SU-DHL-6 (cell line): ENCODE results near the gene UPK1A.
A peak's percentile ranks its signal among the peaks of the same experiment; 100 is the strongest.

Experiments
- H2AFZ ChIP-seq: fragments of 200-600 bp; sonication (generic); 2 replicates; pipeline ENCODE4 v1.6.1; 2014; ENCODE audit warnings: low read depth, mild to moderate bottlenecking, moderate library complexity, mixed read lengths, antibody characterized with exemption, low read length; ENCODE audit not compliant: severe bottlenecking
- H3F3A ChIP-seq: fragments of 200-600 bp; shearing (Covaris generic); 2 replicates; pipeline ENCODE4 v1.6.0; 2016; ENCODE audit warnings: antibody characterized with exemption, mild to moderate bottlenecking; ENCODE audit not compliant: insufficient read depth
- H3K27ac ChIP-seq: fragments of 200-600 bp; sonication (generic); 2 replicates; pipeline ENCODE4 v1.5.1; 2016; ENCODE audit warnings: low read depth, mild to moderate bottlenecking, low read length, moderate library complexity, mixed read lengths
- H3K27me3 ChIP-seq: fragments of 200-600 bp; sonication (generic), shearing (Covaris generic); 2 replicates; pipeline ENCODE4 v1.6.0; 2014; ENCODE audit warnings: mild to moderate bottlenecking, low read length
- H3K36me3 ChIP-seq: fragments of 200-600 bp; sonication (generic); 2 replicates; pipeline ENCODE4 v1.6.1; 2014; ENCODE audit warnings: mild to moderate bottlenecking, low read length, mixed read lengths
- H3K4me2 ChIP-seq: fragments of 300-600, 200-600 bp; shearing (Covaris generic), sonication (generic); 2 replicates; pipeline ENCODE4 v1.6.0; 2014; ENCODE audit warnings: low read length, low read depth, mild to moderate bottlenecking; ENCODE audit not compliant: poor library complexity, severe bottlenecking
- H3K4me3 ChIP-seq: fragments of 200-600 bp; sonication (generic); 2 replicates; pipeline ENCODE4 v1.5.1; 2014; ENCODE audit warnings: antibody characterized with exemption, low read length, mild to moderate bottlenecking, mixed read lengths; ENCODE audit not compliant: insufficient read depth, poor library complexity, severe bottlenecking
- H3K79me2 ChIP-seq: fragments of 200-600 bp; sonication (generic); 2 replicates; pipeline ENCODE4 v1.6.1; 2014; ENCODE audit warnings: mild to moderate bottlenecking, low read length, moderate library complexity; ENCODE audit not compliant: insufficient read depth
- H3K9ac ChIP-seq: fragments of 200-600 bp; sonication (generic); 2 replicates; pipeline ENCODE4 v1.7.0; 2014; ENCODE audit warnings: mild to moderate bottlenecking, low read length
- H3K9me2 ChIP-seq: fragments of 200-600 bp; sonication (generic); replicated peaks from 2 replicates; pipeline ENCODE4 v1.6.1; 2014; ENCODE audit warnings: low read length; ENCODE audit not compliant: insufficient read depth
- H3K9me3 ChIP-seq: fragments of 200-600 bp; sonication (generic); 2 replicates; pipeline ENCODE4 v1.6.1; 2014; ENCODE audit warnings: low read length, mixed read lengths; ENCODE audit not compliant: insufficient read depth
- H4K20me1 ChIP-seq: fragments of 200-600 bp; sonication (generic); 2 replicates; pipeline ENCODE4 v1.6.1; 2014; ENCODE audit warnings: low read depth, mild to moderate bottlenecking, antibody characterized with exemption, low read length, moderate library complexity, mixed read lengths
- EZH2phosphoT487 ChIP-seq: fragments of 200-600 bp; sonication (generic), shearing (Covaris generic); conservative IDR thresholded peaks from 2 replicates; pipeline ENCODE4 v1.6.1; 2018; ENCODE audit warnings: mild to moderate bottlenecking, antibody characterized with exemption, low read length, moderate library complexity, mixed read lengths
- TF ChIP-seq, protein P1 (sequence below): fragments of 200-600 bp; sonication (generic); IDR thresholded peaks from one replicate; pipeline ENCODE4 v1.5.1; 2017; ENCODE audit warnings: antibody characterized with exemption, mild to moderate bottlenecking, low read length, moderate library complexity; ENCODE audit not compliant: insufficient read depth, poor library complexity, severe bottlenecking

UPK1A gene

DNA sequence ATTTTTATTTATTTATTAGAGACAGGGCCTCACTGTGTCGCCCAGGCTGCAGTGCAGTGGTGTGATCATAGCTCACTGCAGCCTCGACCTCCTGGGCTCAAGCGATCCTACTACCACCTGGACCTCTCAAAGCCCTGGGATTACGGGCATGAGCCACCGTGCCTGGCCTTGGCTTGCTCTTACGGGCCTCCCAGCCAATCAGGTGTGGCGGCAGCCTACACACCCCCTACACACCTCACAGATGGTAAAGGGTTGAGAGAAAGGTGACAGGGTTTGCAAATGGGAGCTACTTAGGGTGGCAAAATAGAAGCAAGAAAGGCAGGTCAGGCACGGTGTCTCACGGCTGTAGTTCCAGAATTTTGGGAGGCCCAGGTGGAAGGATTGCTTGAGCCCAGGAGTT, 37.0 kb downstream of the UPK1A start:
- no peaks in the 10 kb centered on the region for H3K9me2 ChIP-seq
- H3F3A ChIP-seq, result no peaks in the 10 kb centered on the region
- no peak overlapping the region for H3K9ac ChIP-seq
- TF ChIP-seq, protein P1, sequence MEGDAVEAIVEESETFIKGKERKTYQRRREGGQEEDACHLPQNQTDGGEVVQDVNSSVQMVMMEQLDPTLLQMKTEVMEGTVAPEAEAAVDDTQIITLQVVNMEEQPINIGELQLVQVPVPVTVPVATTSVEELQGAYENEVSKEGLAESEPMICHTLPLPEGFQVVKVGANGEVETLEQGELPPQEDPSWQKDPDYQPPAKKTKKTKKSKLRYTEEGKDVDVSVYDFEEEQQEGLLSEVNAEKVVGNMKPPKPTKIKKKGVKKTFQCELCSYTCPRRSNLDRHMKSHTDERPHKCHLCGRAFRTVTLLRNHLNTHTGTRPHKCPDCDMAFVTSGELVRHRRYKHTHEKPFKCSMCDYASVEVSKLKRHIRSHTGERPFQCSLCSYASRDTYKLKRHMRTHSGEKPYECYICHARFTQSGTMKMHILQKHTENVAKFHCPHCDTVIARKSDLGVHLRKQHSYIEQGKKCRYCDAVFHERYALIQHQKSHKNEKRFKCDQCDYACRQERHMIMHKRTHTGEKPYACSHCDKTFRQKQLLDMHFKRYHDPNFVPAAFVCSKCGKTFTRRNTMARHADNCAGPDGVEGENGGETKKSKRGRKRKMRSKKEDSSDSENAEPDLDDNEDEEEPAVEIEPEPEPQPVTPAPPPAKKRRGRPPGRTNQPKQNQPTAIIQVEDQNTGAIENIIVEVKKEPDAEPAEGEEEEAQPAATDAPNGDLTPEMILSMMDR, result no peak
- no peak for TF ChIP-seq EZH2phosphoT487
- H3K27ac ChIP-seq, result no peak overlapping the region
- no peaks in the 10 kb centered on the region for H4K20me1 ChIP-seq
- no peaks in the 10 kb centered on the region for H3K9me3 ChIP-seq
- H3K4me3 ChIP-seq, result no peak overlapping the region
- H3K4me2 ChIP-seq, result peak overlapping the region; percentile 79
- no peaks in the 10 kb centered on the region for H3K27me3 ChIP-seq
- no peak overlapping the region for H2AFZ ChIP-seq
- no peaks in the 10 kb centered on the region for H3K79me2 ChIP-seq
- H3K36me3 ChIP-seq, result no peaks in the 10 kb centered on the region

DNA sequence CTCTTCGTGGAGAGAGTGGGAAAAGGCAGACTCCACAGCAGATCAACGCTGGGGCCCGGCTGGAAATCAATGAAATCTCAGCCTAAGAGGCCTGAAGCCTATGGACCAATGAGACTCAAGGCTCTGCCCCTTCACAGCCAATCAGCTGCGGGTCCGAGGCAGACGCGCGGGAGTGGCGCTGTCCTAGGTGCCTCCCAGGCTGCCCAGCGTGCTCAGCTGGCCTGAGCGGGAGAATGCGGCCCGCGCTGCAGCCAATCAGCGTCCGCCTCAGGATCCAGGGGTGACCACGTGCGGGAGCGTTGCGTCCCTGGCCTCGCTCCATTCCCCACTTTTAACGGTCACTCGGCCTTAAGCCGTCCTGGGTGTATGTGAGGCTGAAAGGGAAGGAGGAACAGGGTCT, 37.9 kb downstream of the UPK1A start, which contains the start of gene ZBTB32:
TSS of gene ZBTB32 (plus strand) at position 341 of the 400 bp plus-strand sequence. CDS start 10,069 bp downstream, outside the sequence.
- H3K9me2 ChIP-seq, result no peaks in the 10 kb centered on the region
- no peak within 1 kb of the TSS for H3K4me3 ChIP-seq
- H3K79me2 ChIP-seq, result no peaks in the 10 kb centered on the region
- H3K27me3 ChIP-seq, result no peaks in the 10 kb centered on the region
- H3K27ac ChIP-seq, result no peak within 1 kb of the TSS
- no peaks in the 10 kb centered on the region for H3F3A ChIP-seq
- H3K9ac ChIP-seq, result no peak within 1 kb of the TSS
- TF ChIP-seq, protein P1, result no peak
- no peak for TF ChIP-seq EZH2phosphoT487
- H4K20me1 ChIP-seq, result no peaks in the 10 kb centered on the region
- no peaks in the 10 kb centered on the region for H3K36me3 ChIP-seq
- no peaks in the 10 kb centered on the region for H3K9me3 ChIP-seq
- no peak within 1 kb of the TSS for H3K4me2 ChIP-seq
- no peak within 1 kb of the TSS for H2AFZ ChIP-seq

DNA sequence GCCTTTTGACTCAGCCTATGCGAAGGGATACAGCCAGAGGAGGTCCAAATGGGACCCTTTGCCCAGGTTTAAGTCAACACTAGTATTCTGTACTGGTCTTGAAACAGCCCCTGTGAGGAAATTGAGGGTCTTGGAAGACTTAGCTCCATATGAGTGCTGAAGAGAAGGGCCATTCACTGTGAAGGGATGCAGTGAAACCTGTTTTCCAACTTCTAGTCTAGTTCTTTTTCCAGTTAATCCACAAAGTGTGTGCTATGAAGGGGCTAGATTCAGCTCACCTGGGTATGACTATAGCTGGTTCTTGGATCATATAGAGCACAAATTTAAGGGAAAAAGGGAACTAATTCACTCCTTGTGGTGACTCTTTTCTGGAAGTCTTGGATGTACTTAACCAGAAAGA, 42.1 kb downstream of the UPK1A start:
- H3K27me3 ChIP-seq, result no peaks in the 10 kb centered on the region
- no peak overlapping the region for H2AFZ ChIP-seq
- no peaks in the 10 kb centered on the region for H3K9me2 ChIP-seq
- H3K79me2 ChIP-seq, result no peaks in the 10 kb centered on the region
- no peak overlapping the region for H3K9ac ChIP-seq
- H3K9me3 ChIP-seq, result no peaks in the 10 kb centered on the region
- H3K27ac ChIP-seq, result no peak overlapping the region
- no peak overlapping the region for H3K4me3 ChIP-seq
- H3K4me2 ChIP-seq, result no peak overlapping the region
- no peaks in the 10 kb centered on the region for H3K36me3 ChIP-seq
- H3F3A ChIP-seq, result no peaks in the 10 kb centered on the region
- H4K20me1 ChIP-seq, result no peaks in the 10 kb centered on the region
- TF ChIP-seq, protein P1, result no peak
- TF ChIP-seq EZH2phosphoT487, result no peak
